ENCODE results near the gene SDE2.
A peak's percentile ranks its signal among the peaks of the same experiment; 100 is the strongest.
"Not testable (repeated sequence)": the region's sequence is repeated elsewhere in the genome, so short reads cannot be mapped to it uniquely, and the experiment has no call there.

Gene SDE2

GRCh38 chr1:226004396-226004795 lies 5.3 kb upstream of the SDE2 start:
- no peak for DNase-seq

GRCh38 chr1:226003502-226004170 lies 4.5 kb upstream of the SDE2 start:
- DNase-seq = no peak

GRCh38 chr1:226002667-226003501 lies 3.7 kb upstream of the SDE2 start:
- no peak for DNase-seq

- peak; percentile 31 for DNase-seq
Measured at GRCh38 chr1:226001963-226002666, 3.0 kb upstream of the SDE2 start.

- no peak for DNase-seq
Measured at GRCh38 chr1:226001088-226001487, 1.9 kb upstream of the SDE2 start.

- not testable (repeated sequence) for DNase-seq
Measured at GRCh38 chr1:226000493-226001081, 1.4 kb upstream of the SDE2 start.

GRCh38 chr1:225999912-226000337 lies 782 bp upstream of the SDE2 start:
- DNase-seq = no peak

GRCh38 chr1:225998560-225999226 lies 450 bp downstream of the SDE2 start:
- no peak for DNase-seq

GRCh38 chr1:225996946-225997545 lies 2.1 kb downstream of the SDE2 start:
- DNase-seq = no peak

GRCh38 chr1:225995919-225996864 lies 3.0 kb downstream of the SDE2 start:
- DNase-seq = no peak

- no peak for DNase-seq
Measured at GRCh38 chr1:225990705-225991464, 8.3 kb downstream of the SDE2 start.

- DNase-seq = no peak
Measured at GRCh38 chr1:225987491-225988316, 11.4 kb downstream of the SDE2 start.

GRCh38 chr1:225981714-225982113 lies 17.4 kb downstream of the SDE2 start:
- DNase-seq = no peak

GRCh38 chr1:225980005-225980836 lies 18.9 kb downstream of the SDE2 start:
- no peak for DNase-seq

- no peak for DNase-seq
Measured at GRCh38 chr1:225979421-225979820, 19.7 kb downstream of the SDE2 start.

- no peak for DNase-seq
Measured at GRCh38 chr1:225977937-225978748, 21.0 kb downstream of the SDE2 start.

GRCh38 chr1:225975146-225975545 lies 24.0 kb downstream of the SDE2 start:
- not testable (repeated sequence) for DNase-seq

Data from activated T-cell treated with anti-CD3 and anti-CD28 coated beads for 4 hours (primary cell).